RWPE1 (cell line): ENCODE results near the gene PLEKHA7.
"Not testable (repeated sequence)": the region's sequence is repeated elsewhere in the genome, so short reads cannot be mapped to it uniquely, and the experiment has no call there.

Experiments
- CTCF ChIA-PET: fragments of 350-600 bp; sonication (Branson Sonifier 250); formaldehyde crosslinking; extraction: SDS; loops from one replicate; lab custom pipeline; 2021; lab: Yijun Ruan, JAX
- POLR2A ChIA-PET: fragments of 400-600 bp; formaldehyde crosslinking; extraction: SDS; loops from one replicate; lab custom pipeline; 2020; ENCODE audit warnings: antibody characterized with exemption; ENCODE audit not compliant: low non-redundant PET; lab: Yijun Ruan, JAX
- DNase-seq: peaks from one replicate; pipeline ENCODE4 v3.0.0; 2012; ENCODE audit warnings: low spot score
- H3K27ac ChIP-seq: fragments of 450-650 bp; 2 replicates; pipeline ENCODE4 v1.5.1; 2017
- TF ChIP-seq, protein P1 (sequence below): fragments of 450-650 bp; conservative IDR thresholded peaks from 2 replicates; pipeline ENCODE4 v1.5.1; 2017; ENCODE audit warnings: low read depth, mild to moderate bottlenecking

Gene PLEKHA7, protein sequence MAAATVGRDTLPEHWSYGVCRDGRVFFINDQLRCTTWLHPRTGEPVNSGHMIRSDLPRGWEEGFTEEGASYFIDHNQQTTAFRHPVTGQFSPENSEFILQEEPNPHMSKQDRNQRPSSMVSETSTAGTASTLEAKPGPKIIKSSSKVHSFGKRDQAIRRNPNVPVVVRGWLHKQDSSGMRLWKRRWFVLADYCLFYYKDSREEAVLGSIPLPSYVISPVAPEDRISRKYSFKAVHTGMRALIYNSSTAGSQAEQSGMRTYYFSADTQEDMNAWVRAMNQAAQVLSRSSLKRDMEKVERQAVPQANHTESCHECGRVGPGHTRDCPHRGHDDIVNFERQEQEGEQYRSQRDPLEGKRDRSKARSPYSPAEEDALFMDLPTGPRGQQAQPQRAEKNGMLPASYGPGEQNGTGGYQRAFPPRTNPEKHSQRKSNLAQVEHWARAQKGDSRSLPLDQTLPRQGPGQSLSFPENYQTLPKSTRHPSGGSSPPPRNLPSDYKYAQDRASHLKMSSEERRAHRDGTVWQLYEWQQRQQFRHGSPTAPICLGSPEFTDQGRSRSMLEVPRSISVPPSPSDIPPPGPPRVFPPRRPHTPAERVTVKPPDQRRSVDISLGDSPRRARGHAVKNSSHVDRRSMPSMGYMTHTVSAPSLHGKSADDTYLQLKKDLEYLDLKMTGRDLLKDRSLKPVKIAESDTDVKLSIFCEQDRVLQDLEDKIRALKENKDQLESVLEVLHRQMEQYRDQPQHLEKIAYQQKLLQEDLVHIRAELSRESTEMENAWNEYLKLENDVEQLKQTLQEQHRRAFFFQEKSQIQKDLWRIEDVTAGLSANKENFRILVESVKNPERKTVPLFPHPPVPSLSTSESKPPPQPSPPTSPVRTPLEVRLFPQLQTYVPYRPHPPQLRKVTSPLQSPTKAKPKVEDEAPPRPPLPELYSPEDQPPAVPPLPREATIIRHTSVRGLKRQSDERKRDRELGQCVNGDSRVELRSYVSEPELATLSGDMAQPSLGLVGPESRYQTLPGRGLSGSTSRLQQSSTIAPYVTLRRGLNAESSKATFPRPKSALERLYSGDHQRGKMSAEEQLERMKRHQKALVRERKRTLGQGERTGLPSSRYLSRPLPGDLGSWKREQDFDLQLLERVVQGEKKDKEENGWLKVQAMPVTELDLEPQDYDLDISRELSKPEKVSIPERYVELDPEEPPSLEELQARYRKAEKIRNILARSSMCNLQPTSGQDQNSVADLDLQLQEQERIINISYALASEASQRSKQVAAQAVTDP

DNA sequence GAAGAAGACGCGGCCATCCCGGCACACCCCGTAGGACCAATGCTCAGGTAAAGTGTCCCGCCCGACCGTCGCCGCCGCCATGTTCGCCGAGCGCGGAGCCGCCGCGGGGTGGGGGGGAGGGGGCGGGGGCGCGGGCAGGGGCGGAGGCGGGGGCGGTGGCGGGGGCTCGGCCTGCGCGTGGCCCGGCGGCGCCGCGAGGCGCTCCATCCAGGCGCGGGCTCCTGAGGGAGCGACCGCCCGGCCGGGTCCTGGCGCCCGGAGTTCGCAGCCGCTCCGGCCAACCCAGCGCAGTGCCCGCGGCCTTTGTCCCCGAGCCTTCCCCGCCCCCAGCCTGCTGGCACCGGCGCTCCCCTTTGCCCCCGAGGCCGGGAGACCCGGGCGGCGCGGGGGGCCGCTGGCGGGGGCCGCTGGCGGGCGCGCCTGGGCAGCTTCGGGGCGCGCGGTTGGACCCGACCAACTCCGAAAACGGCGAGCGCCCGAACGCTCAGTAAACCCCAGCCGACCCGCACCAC lies at the start of gene PLEKHA7:
PLEKHA7 (minus strand) TSS at position 94 of the 512 bp plus-strand sequence; CDS start at position 81, 13 bp downstream.
- H3K27ac ChIP-seq, result peak within 1 kb of the TSS; percentile 55
- ChIA-PET POLR2A (no interaction called here), CTCF (interaction anchor here (0.6 to 1.5 kb wide), 2 partner anchors 58 to 63 kb away, joined by 3 to 5 read pairs; no protein-coding TSS in a partner anchor)
- TF ChIP-seq, protein P1, sequence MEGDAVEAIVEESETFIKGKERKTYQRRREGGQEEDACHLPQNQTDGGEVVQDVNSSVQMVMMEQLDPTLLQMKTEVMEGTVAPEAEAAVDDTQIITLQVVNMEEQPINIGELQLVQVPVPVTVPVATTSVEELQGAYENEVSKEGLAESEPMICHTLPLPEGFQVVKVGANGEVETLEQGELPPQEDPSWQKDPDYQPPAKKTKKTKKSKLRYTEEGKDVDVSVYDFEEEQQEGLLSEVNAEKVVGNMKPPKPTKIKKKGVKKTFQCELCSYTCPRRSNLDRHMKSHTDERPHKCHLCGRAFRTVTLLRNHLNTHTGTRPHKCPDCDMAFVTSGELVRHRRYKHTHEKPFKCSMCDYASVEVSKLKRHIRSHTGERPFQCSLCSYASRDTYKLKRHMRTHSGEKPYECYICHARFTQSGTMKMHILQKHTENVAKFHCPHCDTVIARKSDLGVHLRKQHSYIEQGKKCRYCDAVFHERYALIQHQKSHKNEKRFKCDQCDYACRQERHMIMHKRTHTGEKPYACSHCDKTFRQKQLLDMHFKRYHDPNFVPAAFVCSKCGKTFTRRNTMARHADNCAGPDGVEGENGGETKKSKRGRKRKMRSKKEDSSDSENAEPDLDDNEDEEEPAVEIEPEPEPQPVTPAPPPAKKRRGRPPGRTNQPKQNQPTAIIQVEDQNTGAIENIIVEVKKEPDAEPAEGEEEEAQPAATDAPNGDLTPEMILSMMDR, result no peak
- DNase-seq, result peak; percentile 12

DNA sequence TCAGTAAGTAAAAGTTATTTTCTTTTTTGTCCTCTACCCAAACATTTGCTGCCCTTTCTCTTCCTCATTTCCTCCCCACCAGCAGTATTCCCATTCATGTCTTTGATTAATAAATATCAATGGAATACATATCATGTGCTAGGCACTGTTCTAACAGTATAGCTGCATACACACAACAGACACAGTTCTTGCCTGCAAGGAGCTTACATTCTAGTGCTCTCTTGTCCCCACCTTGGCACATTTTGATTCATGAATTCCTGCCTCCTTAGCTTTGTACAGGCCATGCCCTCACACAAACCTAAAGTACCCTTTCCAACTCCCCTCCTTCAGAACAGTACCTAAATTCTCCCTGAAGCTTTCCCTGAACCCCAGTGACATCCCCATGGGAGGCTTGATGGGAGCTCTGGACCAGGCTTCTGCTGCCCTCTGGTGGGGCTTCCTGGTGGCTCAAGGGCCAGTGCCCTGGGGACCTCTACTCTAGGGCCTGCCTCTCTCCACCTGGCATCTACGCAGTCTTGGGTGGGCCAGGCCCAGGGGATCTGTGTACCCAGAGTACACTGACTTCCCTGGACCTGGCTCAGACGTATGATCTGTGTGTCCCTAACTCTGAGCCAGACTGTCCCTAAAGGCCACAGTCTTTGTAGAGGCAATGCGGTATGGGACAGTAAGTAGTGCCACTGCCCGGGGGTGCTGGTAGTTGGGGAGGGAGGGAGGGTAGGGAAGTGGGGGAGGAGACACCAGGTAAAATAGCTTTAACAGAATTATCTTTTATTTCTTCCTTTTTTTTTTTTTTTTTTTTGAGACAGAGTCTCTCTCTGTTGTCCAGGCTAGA lies 49.2 kb upstream of the PLEKHA7 start:
- peak; percentile 64 for DNase-seq
- ChIA-PET CTCF (interaction anchor here (0.5 to 1.9 kb wide), 11 partner anchors 12 to 277 kb away, joined by 3 to 17 read pairs (median 4); no protein-coding TSS in a partner anchor), POLR2A (interaction anchor here (0.6 kb wide), 1 partner anchor 13 kb away, joined by 4 read pairs; no protein-coding TSS in a partner anchor)

DNA sequence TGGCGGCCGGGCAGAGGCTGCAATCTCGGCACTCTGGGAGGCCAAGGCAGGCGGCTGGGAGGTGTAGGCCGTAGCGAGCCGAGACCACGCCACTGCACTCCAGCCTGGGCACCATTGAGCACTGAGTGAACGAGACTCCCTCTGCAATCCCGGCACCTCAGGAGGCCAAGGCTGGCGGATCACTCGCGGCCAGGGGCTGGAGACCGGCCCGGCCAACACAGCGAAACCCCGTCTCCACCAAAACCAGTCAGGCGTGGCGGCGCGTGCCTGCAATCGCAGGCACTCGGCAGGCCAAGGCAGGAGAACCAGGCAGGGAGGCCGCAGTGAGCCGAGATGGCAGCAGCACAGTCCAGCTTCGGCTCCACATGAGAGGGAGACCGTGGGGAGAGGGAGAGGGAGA lies 36.9 kb upstream of the PLEKHA7 start:
- H3K27ac ChIP-seq, CTCF ChIA-PET, POLR2A ChIA-PET, DNase-seq: not testable (repeated sequence)

More for the DNA sequence above, 49.2 kb upstream of the PLEKHA7 start:
- TF ChIP-seq, protein P1, result peak; percentile 74
- no peak overlapping the region for H3K27ac ChIP-seq

DNA sequence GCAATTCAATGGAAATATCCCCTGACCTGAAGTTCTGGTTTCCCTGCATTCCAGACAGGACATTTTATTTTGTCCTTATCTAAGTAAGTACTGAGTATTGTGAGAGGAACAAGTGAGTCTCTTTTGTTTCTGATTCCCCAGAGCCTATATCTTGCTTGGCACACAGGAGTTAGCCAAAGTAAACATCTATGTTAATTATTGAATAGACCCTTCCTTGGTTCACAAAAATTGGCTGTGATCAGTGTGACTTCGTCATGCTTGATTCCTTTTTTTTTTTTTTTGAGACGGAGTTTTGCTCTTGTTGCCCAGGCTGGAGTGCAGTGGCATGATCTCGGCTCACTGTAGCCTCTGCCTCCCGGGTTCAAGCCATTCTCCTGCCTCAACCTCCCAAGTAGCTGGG lies 34.3 kb upstream of the PLEKHA7 start:
- POLR2A ChIA-PET, CTCF ChIA-PET, DNase-seq, H3K27ac ChIP-seq: not testable (repeated sequence)

DNA sequence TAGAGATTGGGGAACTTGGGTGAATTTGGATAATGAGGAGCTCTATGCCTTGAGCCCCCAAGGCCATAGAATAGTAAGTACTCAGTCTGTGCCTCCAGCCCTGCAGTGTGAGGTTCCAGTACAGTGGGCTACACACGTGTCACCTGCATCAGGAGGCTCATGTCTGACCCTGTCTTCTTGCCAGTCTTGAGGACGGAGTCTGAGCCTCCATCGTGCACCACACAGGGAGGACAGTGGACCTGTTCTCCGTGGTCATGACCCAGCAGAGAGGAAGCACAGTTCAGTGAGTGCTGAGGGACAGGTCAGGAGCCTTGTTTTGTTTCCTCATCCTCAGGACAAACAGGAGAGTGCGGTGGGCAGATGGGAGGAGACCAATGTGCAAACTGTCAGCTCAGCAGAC lies 32.5 kb upstream of the PLEKHA7 start:
- TF ChIP-seq, protein P1, result no peak
- POLR2A ChIA-PET, result no interaction called here

DNA sequence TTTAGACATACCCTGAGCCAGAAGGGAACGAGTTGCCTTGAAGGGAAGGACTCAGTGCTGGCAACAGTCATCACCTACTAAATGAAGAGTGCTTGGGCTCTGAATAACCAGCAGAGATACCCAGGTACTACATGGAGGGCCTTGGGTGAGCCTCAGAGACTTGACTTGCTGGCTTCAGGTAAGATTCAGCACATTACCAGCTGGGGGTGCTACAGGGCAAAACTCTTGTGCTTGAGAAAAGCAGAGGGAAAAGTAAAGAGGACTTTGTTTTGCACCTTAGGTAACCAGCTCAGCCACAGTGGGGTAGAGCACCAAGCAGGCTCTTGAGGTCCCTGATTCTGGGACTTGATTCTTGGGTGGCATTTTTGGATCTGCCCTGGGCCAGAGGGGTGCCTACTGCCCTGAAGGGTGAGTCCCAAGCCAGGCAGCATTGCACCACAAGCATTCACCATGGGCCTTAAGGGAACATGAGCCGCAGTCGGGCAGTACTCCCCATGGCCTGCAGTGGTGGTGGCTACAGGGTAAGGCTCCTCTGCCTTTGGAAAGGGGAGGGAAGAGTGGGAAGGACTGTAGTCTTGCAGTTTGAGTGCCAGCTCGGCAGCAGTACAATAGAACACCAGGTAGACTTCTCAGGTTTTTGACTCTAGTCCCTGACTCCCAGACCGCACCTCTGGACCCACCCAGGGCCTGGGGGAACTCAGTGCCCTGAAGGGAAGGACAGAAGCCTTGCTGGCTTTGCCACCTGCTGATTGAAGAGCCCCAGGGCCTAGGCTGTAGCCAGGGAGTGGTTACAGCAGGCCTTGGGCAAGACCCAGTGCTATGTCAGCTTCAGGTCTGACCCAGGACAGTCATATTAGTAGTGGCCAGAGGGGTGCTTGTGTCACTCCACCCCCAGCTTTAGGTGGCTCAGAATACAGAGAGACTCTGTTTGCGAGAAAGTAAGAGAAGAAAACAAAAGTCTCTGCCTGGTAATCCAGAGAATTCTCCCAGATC lies 22.7 kb upstream of the PLEKHA7 start:
- TF ChIP-seq, protein P1, result no peak
- CTCF ChIA-PET, result no interaction called here
- POLR2A ChIA-PET, result no interaction called here
- H3K27ac ChIP-seq, result no peak overlapping the region
- no peak for DNase-seq

More for the DNA sequence above, 32.5 kb upstream of the PLEKHA7 start:
- no peak for DNase-seq
- CTCF ChIA-PET, result no interaction called here
- no peak overlapping the region for H3K27ac ChIP-seq

DNA sequence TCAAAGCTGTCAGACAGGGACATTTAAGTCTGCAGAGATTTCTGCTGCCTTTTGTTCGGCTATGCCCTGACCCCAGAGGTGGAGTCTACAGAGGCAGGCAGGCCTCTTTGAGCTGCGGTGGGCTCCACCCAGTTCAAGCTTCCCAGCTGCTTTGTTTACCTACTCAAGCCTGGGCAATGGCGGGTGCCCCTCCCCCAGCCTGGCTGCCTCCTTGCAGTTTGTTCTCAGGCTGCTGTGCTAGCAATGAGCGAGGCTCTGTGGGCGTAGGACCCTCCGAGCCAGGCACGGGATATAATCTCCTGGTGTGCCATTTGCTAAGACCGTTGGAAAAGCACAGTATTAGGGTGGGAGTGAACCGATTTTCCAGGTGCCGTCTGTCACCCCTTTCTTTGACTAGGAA lies 19.8 kb upstream of the PLEKHA7 start:
- POLR2A ChIA-PET, DNase-seq, H3K27ac ChIP-seq, CTCF ChIA-PET: not testable (repeated sequence)
